G401 (cell line): ENCODE measurements around the gene PCDHB8. TPM values are rescaled to one million over a fixed set of nuclear protein-coding genes. Genes with fewer than 3 reads are reported as not detected.
"Not testable (repeated sequence)": the region's sequence is repeated elsewhere in the genome, so short reads cannot be mapped to it uniquely, and the experiment has no call there.

ENCODE experiments used
- DNase-seq: peaks from one replicate; pipeline ENCODE4 v3.0.0-alpha.2; 2015; ENCODE audit warnings: low spot score
- in situ Hi-C: cut with HindIII; loops from 2 replicates; pipeline ENCODE4 v1.10.0; 2016; ENCODE audit warnings: low sequenced_read_pairs, mixed read lengths
- total RNA-seq: library from RNA; depleted of rRNA; stranded (reverse); fragments of >200 nt; shearing (Covaris generic); gene quantifications from 2 replicates; pipeline ENCODE4 v1.2.3, GENCODE V29; 2014; rRNA removed

The PCDHB8 gene
- total RNA-seq: 0.10 TPM in 1 of 2 replicates, not detected in the other

DNA sequence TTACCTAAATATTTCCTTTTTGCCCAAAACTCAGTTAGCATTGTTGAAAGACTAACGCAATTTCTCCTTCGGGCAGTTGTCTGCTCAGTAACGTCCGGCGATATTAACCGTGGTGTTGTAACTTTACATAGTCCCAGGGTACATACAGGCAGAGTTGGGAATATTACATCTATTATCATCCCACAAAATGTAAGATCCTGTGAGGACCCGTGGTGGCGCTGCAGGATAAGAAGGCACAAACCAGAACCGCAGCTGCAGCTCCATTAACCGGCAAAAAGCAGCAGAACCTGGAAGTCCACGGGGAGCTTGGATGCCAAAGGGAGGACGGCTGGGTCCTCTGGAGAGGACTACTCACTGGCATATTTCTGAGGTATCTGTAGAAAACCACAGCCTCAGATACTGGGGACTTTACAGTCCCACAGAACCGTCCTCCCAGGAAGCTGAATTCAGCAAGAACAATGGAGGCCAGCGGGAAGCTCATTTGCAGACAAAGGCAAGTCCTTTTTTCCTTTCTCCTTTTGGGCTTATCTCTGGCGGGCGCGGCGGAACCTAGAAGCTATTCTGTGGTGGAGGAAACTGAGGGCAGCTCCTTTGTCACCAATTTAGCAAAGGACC lies at the start of gene PCDHB8:
TSS of gene PCDHB8 (plus strand) at position 214 of the 615 bp plus-strand sequence. CDS start at position 459, 245 bp downstream.
- in situ Hi-C loops: loop anchor here (25.0 kb wide), 1 partner anchor 385 kb away; no protein-coding TSS in a partner anchor

DNA sequence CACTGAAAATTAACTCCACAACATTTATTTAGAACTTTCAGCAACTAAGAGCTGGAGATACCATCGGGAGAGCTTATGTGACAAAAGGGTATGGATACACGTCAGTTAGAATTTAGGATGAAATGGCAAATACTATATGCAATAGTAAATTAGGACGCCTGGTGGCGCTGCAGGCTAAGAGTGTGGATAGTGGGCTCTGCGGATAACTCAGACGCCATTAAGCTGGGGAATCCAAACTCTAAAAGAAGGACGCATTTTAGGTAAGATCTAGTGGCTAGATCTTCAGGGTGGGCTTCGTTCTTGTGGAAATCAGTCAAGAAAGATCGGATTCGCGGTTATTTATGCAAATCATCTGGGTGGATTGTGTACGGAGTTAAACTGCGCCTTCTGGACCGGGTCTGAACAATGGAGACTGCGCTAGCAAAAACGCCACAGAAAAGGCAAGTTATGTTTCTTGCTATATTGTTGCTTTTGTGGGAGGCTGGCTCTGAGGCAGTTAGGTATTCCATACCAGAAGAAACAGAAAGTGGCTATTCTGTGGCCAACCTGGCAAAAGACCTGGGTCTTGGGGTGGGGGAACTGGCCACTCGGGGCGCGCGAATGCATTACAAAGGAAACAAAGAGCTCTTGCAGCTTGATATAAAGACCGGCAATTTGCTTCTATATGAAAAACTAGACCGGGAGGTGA lies 42.4 kb upstream of the PCDHB8 start, which contains the start of gene PCDHB5:
TSS of gene PCDHB5 (plus strand) at position 177 of the 688 bp plus-strand sequence. CDS start at position 406, 229 bp downstream.
- peak; percentile 29 for DNase-seq
- in situ Hi-C loops: no loop called here

More for the DNA sequence above, at the start of gene PCDHB8:
- not testable (repeated sequence) for DNase-seq

DNA sequence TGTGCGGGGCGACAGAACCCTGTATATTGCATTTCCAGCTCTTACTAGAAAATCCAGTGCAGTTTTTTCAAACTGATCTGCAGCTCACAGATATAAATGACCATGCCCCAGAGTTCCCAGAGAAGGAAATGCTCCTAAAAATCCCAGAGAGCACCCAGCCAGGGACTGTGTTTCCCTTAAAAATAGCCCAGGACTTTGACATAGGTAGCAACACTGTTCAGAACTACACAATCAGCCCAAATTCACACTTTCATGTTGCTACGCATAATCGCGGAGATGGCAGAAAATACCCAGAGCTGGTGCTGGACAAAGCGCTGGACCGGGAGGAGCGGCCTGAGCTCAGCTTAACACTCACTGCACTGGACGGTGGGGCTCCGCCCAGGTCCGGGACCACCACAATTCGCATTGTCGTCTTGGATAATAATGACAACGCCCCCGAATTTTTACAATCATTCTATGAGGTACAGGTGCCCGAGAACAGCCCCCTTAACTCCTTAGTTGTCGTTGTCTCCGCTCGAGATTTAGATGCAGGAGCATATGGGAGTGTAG lies 41.8 kb upstream of the PCDHB8 start:
- in situ Hi-C loops: no loop called here
- DNase-seq: no peak

DNA sequence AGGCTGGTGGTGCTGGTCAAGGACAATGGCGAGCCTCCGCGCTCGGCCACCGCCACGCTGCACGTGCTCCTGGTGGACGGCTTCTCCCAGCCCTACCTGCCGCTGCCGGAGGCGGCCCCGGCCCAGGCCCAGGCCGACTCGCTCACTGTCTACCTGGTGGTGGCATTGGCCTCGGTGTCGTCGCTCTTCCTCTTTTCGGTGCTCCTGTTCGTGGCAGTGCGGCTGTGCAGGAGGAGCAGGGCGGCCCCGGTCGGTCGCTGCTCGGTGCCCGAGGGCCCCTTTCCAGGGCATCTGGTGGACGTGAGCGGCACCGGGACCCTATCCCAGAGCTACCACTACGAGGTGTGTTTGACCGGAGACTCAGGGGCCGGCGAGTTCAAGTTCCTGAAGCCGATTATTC lies 40.2 kb upstream of the PCDHB8 start:
- in situ Hi-C loops, DNase-seq: not testable (repeated sequence)

DNA sequence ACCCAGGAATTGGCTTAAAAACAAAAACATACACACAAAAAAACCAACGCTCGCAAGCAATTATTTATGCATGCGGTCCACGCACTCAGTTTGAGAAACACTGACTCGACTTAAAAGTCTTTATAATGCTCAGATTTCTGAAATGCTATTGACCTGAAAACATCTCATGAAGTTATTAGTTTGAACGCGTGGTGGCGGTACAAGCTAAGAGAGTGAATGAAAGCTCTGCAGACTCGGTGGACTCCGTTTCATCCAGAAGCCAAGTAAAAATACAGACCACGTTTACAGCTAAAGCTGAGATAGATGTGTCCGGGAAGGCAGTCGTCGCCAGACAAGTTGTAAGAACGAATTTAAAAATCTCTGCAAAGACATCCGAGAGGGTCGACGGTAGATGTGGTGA lies 27.8 kb upstream of the PCDHB8 start, which contains the start of gene PCDHB6:
TSS of gene PCDHB6 (plus strand) at position 246 of the 400 bp plus-strand sequence. CDS start 201 bp downstream, outside the sequence.
- peak; percentile 39 for DNase-seq
- in situ Hi-C loops: no loop called here

DNA sequence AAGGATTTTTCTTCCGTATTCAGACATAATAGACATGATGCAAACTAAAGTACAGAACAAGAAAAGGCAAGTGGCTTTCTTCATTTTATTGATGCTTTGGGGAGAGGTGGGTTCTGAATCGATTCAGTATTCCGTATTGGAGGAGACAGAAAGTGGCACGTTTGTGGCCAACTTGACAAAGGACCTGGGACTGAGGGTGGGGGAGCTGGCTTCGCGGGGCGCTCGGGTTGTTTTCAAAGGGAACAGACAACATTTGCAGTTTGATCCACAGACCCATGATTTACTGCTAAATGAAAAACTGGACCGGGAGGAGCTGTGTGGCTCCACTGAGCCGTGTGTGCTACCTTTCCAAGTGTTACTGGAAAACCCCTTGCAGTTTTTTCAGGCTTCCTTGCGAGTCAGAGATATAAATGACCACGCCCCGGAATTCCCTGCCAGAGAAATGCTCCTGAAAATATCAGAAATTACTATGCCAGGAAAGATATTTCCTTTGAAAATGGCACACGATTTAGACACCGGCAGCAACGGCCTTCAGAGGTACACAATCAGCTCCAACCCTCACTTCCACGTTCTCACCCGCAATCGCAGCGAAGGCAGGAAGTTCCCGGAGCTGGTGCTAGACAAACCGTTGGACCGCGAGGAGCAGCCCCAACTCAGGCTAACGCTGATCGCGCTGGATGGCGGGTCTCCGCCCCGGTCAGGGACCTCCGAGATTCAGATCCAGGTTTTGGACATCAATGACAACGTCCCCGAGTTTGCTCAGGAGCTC lies 27.2 kb upstream of the PCDHB8 start:
- in situ Hi-C loops: no loop called here
- no peak for DNase-seq

DNA sequence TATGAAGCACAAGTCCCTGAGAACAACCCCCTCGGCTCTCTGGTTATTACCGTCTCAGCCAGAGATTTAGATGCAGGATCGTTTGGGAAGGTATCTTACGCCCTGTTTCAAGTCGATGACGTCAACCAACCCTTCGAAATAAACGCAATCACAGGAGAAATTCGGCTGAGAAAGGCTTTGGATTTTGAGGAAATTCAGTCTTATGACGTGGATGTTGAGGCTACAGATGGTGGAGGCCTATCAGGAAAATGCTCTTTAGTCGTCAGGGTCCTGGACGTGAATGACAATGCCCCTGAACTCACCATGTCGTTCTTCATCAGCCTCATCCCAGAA lies 26.6 kb upstream of the PCDHB8 start:
- in situ Hi-C loops: no loop called here
- no peak for DNase-seq

DNA sequence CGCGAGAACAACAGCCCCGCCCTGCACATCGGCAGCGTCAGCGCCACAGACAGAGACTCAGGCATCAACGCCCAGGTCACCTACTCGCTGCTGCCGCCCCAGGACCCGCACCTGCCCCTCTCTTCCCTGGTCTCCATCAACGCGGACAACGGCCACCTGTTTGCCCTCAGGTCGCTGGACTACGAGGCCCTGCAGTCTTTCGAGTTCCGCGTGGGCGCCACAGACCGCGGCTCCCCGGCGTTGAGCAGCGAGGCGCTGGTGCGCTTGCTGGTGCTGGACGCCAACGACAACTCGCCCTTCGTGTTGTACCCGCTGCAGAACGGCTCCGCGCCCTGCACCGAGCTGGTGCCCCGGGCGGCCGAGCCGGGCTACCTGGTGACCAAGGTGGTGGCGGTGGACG lies 26.0 kb upstream of the PCDHB8 start:
- in situ Hi-C loops, DNase-seq: not testable (repeated sequence)

DNA sequence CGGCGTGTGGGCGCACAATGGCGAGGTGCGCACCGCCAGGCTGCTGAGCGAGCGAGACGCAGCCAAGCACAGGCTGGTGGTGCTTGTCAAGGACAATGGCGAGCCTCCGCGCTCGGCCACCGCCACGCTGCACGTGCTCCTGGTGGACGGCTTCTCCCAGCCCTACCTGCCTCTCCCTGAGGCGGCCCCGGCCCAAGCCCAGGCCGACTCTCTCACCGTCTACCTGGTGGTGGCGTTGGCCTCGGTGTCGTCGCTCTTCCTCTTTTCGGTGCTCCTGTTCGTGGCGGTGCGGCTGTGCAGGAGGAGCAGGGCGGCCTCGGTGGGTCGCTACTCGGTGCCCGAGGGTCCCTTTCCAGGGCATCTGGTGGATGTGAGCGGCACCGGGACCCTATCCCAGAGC lies 25.5 kb upstream of the PCDHB8 start:
- DNase-seq, in situ Hi-C loops: not testable (repeated sequence)

DNA sequence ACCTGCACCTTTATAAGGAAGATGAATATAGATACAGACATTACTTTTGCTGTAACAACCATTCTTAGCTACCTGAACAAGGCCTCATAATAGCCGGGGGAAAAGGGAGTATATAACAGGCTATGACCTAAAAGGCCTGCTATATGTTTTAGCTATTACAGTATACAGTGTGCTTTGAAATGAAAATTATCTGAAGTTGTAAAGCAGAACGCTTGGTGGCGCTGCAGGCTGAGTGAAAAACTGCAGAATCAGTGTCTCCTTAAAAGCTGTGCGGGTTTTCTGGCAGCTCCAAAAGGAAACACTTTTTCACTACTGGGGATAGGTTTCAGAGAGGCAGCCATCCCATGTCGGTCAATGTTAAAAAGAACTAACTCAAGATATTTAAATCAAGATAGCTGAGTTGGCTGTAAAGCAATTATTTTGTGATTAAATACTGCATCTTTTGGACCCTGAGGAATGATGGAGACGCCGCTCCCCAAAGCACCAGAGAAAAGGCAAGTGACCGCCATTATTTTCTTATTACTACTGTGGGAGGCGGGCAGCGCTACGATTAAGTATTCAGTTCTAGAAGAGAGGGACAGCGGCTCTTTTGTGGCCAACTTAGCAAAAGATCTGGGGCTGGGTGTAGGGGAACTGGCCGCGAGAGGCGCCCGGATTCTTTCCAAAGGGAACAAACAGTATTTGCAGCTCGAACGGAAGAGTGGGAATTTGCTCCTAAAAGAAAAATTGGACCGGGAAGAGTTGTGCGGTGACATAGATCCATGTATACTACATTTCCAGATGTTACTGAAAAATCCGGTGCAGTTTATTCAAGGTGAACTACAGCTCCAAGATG lies 21.8 kb upstream of the PCDHB8 start:
- no peak for DNase-seq
- in situ Hi-C loops: no loop called here

DNA sequence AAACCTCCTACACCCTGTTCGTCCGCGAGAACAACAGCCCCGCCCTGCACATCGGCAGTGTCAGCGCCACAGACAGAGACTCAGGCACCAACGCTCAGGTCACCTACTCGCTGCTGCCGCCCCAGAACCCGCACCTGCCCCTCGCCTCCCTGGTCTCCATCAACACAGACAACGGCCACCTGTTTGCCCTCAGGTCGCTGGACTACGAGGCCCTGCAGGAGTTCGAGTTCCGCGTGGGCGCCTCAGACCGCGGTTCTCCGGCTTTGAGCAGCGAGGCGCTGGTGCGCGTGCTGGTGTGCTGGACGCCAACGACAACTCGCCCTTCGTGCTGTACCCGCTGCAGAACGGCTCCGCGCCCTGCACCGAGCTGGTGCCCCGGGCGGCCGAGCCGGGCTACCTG lies 20.2 kb upstream of the PCDHB8 start:
- in situ Hi-C loops, DNase-seq: not testable (repeated sequence)

DNA sequence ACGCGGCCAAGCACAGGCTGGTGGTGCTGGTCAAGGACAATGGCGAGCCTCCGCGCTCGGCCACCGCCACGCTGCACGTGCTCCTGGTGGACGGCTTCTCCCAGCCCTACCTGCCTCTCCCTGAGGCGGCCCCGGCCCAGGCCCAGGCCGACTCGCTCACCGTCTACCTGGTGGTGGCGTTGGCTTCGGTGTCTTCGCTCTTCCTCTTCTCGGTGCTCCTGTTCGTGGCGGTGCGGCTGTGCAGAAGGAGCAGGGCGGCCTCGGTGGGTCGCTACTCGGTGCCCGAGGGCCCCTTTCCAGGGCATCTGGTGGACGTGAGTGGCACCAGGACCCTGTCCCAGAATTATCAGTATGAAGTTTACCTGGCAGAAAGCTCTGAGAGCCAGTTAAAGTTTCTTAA lies 19.7 kb upstream of the PCDHB8 start:
- in situ Hi-C loops, DNase-seq: not testable (repeated sequence)

DNA sequence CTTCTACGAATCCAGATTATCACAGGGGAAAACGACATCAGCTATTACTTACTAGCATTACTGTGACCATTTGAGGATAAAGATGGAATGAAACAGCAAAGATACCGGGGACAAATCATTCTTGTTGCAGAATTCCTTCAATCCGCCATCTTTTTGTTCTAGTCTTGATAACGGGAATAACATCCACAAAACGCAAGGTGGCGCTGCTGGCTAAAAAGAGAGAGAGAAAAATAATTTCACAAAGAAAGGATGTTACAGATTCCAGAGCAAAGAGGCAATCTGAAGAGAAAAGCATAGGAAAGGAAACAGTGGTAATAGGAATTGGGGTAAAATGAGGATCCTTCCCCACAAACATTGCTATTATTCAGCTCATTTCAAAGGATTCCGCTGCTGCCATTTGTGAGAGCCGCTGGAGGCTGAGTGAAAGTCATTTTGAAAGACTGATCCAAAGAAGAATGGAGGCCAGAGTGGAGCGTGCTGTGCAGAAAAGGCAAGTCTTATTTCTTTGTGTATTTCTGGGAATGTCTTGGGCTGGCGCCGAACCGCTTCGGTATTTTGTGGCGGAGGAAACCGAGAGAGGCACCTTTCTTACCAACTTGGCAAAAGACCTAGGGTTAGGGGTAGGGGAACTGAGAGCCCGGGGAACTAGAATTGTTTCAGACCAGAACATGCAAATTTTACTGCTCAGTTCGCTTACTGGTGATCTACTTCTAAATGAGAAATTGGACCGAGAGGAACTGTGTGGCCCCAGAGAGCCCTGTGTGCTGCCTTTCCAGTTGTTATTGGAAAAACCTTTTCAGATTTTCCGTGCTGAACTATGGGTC lies 5.0 kb upstream of the PCDHB8 start, which contains the start of gene PCDHB7:
TSS of gene PCDHB7 (plus strand) at position 264 of the 824 bp plus-strand sequence. CDS start at position 456, 192 bp downstream.
- DNase-seq: peak; percentile 30
- in situ Hi-C loops: no loop called here

DNA sequence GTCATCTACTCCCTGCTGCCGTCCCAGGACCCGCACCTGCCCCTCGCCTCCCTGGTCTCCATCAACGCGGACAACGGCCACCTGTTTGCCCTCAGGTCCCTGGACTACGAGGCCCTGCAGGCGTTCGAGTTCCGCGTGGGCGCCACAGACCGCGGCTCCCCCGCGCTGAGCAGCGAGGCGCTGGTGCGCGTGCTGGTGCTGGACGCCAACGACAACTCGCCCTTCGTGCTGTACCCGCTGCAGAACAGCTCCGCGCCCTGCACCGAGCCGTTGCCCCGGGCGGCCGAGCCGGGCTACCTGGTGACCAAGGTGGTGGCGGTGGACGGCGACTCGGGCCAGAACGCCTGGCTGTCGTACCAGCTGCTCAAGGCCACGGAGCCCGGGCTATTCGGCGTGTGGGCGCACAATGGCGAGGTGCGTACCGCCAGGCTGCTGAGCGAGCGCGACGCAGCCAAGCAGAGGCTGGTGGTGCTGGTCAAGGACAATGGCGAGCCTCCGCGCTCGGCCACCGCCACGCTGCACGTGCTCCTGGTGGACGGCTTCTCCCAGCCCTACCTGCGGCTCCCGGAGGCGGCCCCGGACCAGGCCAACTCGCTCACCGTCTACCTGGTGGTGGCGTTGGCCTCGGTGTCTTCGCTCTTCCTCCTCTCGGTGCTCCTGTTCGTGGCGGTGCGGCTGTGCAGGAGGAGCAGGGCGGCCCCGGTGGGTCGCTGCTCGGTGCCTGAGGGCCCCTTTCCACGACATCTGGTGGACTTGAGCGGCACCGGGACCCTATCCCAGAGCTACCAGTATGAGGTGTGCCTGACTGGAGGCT lies 3.1 kb upstream of the PCDHB8 start:
- in situ Hi-C loops: loop anchor here (25.0 kb wide), 1 partner anchor 388 kb away; no protein-coding TSS in a partner anchor
- DNase-seq: not testable (repeated sequence)

DNA sequence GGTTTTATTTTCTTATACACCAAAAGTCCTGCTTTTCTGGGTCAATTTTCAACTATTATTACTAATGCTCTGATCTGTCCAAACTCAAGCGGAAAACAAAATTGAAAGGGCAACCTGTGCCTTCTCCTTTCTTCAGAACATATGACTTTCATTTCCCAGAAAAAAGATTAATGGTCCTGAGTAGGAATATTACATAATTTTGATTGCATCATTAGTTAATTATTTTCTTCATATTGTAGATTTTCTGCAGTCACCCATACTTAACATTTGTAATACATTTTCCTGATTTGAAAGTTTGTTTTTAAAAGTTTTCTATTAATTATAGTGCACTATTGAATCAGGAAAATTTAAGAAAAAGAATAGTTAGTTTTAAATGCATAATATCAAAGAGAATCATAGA lies 1.7 kb upstream of the PCDHB8 start:
- DNase-seq: no peak
- in situ Hi-C loops: loop anchor here (25.0 kb wide), 1 partner anchor 386 kb away; no protein-coding TSS in a partner anchor

DNA sequence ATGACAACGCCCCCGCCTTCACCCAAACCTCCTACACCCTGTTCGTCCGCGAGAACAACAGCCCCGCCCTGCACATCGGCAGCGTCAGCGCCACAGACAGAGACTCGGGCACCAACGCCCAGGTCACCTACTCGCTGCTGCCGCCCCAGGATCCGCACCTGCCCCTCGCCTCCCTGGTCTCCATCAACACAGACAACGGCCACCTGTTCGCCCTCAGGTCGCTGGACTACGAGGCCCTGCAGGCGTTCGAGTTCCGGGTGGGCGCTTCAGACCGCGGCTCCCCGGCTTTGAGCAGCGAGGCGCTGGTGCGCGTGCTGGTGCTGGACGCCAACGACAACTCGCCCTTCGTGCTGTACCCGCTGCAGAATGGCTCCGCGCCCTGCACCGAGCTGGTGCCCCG lies 1.8 kb downstream of the PCDHB8 start:
- in situ Hi-C loops: loop anchor here (25.0 kb wide), 1 partner anchor 383 kb away; no protein-coding TSS in a partner anchor
- not testable (repeated sequence) for DNase-seq

DNA sequence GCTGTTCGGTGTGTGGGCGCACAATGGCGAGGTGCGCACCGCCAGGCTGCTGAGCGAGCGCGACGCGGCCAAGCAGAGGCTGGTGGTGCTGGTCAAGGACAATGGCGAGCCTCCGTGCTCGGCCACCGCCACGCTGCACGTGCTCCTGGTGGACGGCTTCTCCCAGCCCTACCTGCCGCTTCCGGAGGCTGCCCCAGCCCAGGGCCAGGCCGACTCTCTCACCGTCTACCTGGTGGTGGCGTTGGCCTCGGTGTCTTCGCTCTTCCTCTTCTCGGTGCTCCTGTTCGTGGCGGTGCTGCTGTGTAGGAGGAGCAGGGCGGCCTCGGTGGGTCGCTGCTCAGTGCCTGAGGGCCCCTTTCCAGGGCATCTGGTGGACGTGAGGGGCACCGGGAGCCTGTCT lies 2.3 kb downstream of the PCDHB8 start:
- in situ Hi-C loops: loop anchor here (25.0 kb wide), 1 partner anchor 382 kb away; no protein-coding TSS in a partner anchor
- not testable (repeated sequence) for DNase-seq
